Uterus (tissue), 4 donors: ENCODE measurements around the gene MRGPRF. TPM values are rescaled to one million over a fixed set of nuclear protein-coding genes. Genes with fewer than 3 reads are reported as not detected.

Experiments used
- DNase-seq, 2 donors: peaks; one replicate each; pipeline ENCODE4 v3.0.0-alpha.2; 2019 to 2020
- H3K27ac ChIP-seq, 2 donors: fragments of 200-600 bp; sonication (generic); 1 replicate in 1 of 2; 2 replicates in 1 of 2; pipeline ENCODE4 v1.5.1; 2016 to 2018
- H3K27me3 ChIP-seq, 2 donors: fragments of 200-600 bp; sonication (generic); one replicate each; pipeline ENCODE4 v1.5.1; 2018 to 2019; ENCODE audit warnings: control low read depth in 1 of 2
- H3K36me3 ChIP-seq, 2 donors: fragments of 200-600 bp; sonication (generic); one replicate each; pipeline ENCODE4 v1.5.1; 2019; ENCODE audit warnings: control low read depth in 1 of 2
- H3K4me1 ChIP-seq, 2 donors: fragments of 200-600 bp; sonication (generic); one replicate each; pipeline ENCODE4 v1.5.1; 2018 to 2019; ENCODE audit warnings: control low read depth in 1 of 2
- H3K4me3 ChIP-seq, 2 donors: fragments of 200-600 bp; sonication (generic); 1 replicate in 1 of 2; 2 replicates in 1 of 2; pipeline ENCODE4 v1.5.1; 2018 to 2019; ENCODE audit warnings: mild to moderate bottlenecking in 1 of 2
- H3K9me3 ChIP-seq, 2 donors: fragments of 200-600 bp; sonication (generic); one replicate each; pipeline ENCODE4 v1.5.1; 2019; ENCODE audit warnings: control low read depth in 1 of 2
- CTCF ChIP-seq, 4 experiments: fragments of 200-600 bp in 2 of 4; fragments of 450-650 bp in 2 of 4; sonication (generic) in 2 of 4; IDR thresholded peaks; one replicate each; pipeline ENCODE4 v1.5.1; 2016 to 2019; ENCODE audit warnings: antibody characterized with exemption in 4 of 4, mild to moderate bottlenecking in 2 of 4, moderate library complexity in 1 of 4
- POLR2A ChIP-seq, 2 donors: fragments of 450-650 bp; IDR thresholded peaks; one replicate each; pipeline ENCODE4 v1.6.1; 2016; ENCODE audit warnings: antibody characterized with exemption in 2 of 2, mild to moderate bottlenecking in 1 of 2, moderate library complexity in 1 of 2
- intact Hi-C: fragments of 100-400 bp; cut with DNase I; formaldehyde crosslinking; loops from one replicate; pipeline ENCODE4 v1.15.1; 2023; ENCODE audit warnings: low total_unique reads
- total RNA-seq, 4 donors: library from RNA; depleted of rRNA in 3 of 4; stranded (reverse); fragments of >200 nt in 3 of 4; gene quantifications; one replicate each; pipeline versions ENCODE4 v1.1.0 to v1.2.4, GENCODE V29; 2014 to 2023
- donor health status: DM: yes; HTN: yes; CAD: no.

The MRGPRF gene
- total RNA-seq, 4 donors from 2014 or later: 52.6 to 173 (median 75.0) TPM

GRCh38 chr11:69032833-69033232 lies 19.8 kb upstream of the MRGPRF start:
- no peak overlapping the region for H3K27ac ChIP-seq
- intact Hi-C loops: no loop called here
- no peak for DNase-seq
- no peaks in the 10 kb centered on the region for H3K4me1 ChIP-seq
- no peaks in the 10 kb centered on the region for H3K27me3 ChIP-seq
- no peaks in the 10 kb centered on the region for H3K36me3 ChIP-seq
- TF ChIP-seq POLR2A (IDR thresholded peaks at IDR 0.05): no peak
- no peak for TF ChIP-seq CTCF (IDR thresholded peaks at IDR 0.05)
- no peak overlapping the region for H3K4me3 ChIP-seq
- no peaks in the 10 kb centered on the region for H3K9me3 ChIP-seq

- Histone ChIP-seq H3K27ac (peak overlapping the region; percentile 28 to 49), H3K27me3 (no peaks in the 10 kb centered on the region)
- TF ChIP-seq POLR2A (IDR thresholded peaks at IDR 0.05) (no peak), CTCF (IDR thresholded peaks at IDR 0.05) (no peak)
Observed at GRCh38 chr11:69030301-69030700, 17.3 kb upstream of the MRGPRF start.

GRCh38 chr11:69027704-69028372 lies 14.8 kb upstream of the MRGPRF start:
- intact Hi-C loops: no loop called here
- TF ChIP-seq CTCF (IDR thresholded peaks at IDR 0.05) (no peak), POLR2A (IDR thresholded peaks at IDR 0.05) (no peak)
- H3K4me3 ChIP-seq: no peak overlapping the region
- H3K27me3 ChIP-seq: no peaks in the 10 kb centered on the region
- no peak overlapping the region for H3K27ac ChIP-seq
- H3K4me1 ChIP-seq: no peaks in the 10 kb centered on the region
- H3K36me3 ChIP-seq: no peaks in the 10 kb centered on the region
- peak in 1 of 2 donors; percentile 32 for DNase-seq
- no peaks in the 10 kb centered on the region for H3K9me3 ChIP-seq

More at GRCh38 chr11:69030301-69030700, 17.3 kb upstream of the MRGPRF start:
- DNase-seq: no peak
- no peaks in the 10 kb centered on the region for H3K9me3 ChIP-seq
- intact Hi-C loops: no loop called here
- no peaks in the 10 kb centered on the region for H3K4me1 ChIP-seq
- H3K4me3 ChIP-seq: no peak overlapping the region
- no peaks in the 10 kb centered on the region for H3K36me3 ChIP-seq

GRCh38 chr11:69024509-69024908 lies 11.5 kb upstream of the MRGPRF start:
- no peaks in the 10 kb centered on the region for H3K9me3 ChIP-seq
- no peaks in the 10 kb centered on the region for H3K4me1 ChIP-seq
- H3K4me3 ChIP-seq: no peak overlapping the region
- no peaks in the 10 kb centered on the region for H3K27me3 ChIP-seq
- no peak for TF ChIP-seq CTCF (IDR thresholded peaks at IDR 0.05)
- TF ChIP-seq POLR2A (IDR thresholded peaks at IDR 0.05): no peak
- intact Hi-C loops: no loop called here
- peak in 1 of 2 donors; percentile 10 for DNase-seq
- H3K27ac ChIP-seq: no peak overlapping the region
- no peaks in the 10 kb centered on the region for H3K36me3 ChIP-seq

GRCh38 chr11:69022260-69022659 lies 9.2 kb upstream of the MRGPRF start:
- Histone ChIP-seq H3K4me3 (no peak overlapping the region), H3K27ac (peak overlapping the region; percentile 33 to 69), H3K27me3 (no peaks in the 10 kb centered on the region), H3K9me3 (no peaks in the 10 kb centered on the region), H3K36me3 (no peaks in the 10 kb centered on the region), H3K4me1 (peaks cover 0 to 3% of the 10 kb centered on the region in 2 donors)
- DNase-seq: peak; percentile 61 to 88
- intact Hi-C loops: no loop called here
- TF ChIP-seq POLR2A (IDR thresholded peaks at IDR 0.05) (peak in 1 of 2 donors; percentile 12), CTCF (IDR thresholded peaks at IDR 0.05) (no peak)
